NCI-H1930 (cell line): ENCODE measurements around the gene CCDC69.
"Not testable (repeated sequence)": the region's sequence is repeated elsewhere in the genome, so short reads cannot be mapped to it uniquely, and the experiment has no call there.

ENCODE experiments used
- DNase-seq, 2 experiments: peaks; one replicate each; lab custom pipeline; 2025; lab: John Stamatoyannopoulos, UW

Gene CCDC69

GRCh38 chr5:151192626-151193025, 31.3 kb downstream of the CCDC69 start:
- no peak for DNase-seq

- DNase-seq, result no peak
Measured at GRCh38 chr5:151191661-151192060, 32.2 kb downstream of the CCDC69 start.

DNA sequence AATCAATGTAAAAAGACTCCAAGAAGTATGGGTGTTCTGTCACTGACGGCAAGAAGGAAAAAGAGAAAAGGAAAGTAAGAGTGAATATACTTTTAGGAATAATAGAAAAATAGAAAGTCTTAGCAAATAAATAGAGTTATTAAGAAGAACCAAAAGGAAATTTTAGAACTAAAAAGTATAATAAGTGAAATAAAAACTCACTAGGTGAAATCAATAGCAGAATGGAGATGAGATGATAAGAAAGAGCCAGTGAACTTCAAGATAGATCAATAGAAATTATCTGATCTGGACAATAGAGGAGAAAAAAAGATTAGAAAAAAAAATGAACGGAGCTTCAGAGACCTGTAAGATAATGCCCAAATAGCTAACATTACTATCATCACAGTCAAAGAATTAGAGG, 34.7 kb downstream of the CCDC69 start:
- no peak for DNase-seq

- DNase-seq, result no peak
Measured at GRCh38 chr5:151186538-151186937, 37.4 kb downstream of the CCDC69 start.

DNA sequence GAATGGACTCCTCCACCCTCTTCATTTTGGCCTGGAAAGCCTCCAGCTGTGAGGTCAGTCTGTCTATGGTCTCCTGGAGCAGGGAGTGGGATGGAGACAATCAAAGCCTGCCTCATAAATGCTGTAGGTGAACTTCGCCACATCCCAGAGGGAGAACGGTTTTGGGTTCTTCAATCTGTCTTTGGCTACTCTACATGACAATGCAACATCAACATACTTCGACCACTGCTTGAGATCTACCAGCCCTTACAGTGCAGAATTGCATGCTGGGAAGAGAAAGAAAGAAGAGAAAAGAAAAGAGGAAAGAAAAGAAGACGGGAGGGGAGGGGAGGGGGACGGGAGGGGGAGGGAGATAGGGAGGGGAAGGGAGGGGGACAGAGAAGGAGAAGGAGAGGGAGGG, 37.8 kb downstream of the CCDC69 start:
- no peak for DNase-seq

GRCh38 chr5:151184316-151185042, 39.4 kb downstream of the CCDC69 start:
- DNase-seq, result no peak

DNA sequence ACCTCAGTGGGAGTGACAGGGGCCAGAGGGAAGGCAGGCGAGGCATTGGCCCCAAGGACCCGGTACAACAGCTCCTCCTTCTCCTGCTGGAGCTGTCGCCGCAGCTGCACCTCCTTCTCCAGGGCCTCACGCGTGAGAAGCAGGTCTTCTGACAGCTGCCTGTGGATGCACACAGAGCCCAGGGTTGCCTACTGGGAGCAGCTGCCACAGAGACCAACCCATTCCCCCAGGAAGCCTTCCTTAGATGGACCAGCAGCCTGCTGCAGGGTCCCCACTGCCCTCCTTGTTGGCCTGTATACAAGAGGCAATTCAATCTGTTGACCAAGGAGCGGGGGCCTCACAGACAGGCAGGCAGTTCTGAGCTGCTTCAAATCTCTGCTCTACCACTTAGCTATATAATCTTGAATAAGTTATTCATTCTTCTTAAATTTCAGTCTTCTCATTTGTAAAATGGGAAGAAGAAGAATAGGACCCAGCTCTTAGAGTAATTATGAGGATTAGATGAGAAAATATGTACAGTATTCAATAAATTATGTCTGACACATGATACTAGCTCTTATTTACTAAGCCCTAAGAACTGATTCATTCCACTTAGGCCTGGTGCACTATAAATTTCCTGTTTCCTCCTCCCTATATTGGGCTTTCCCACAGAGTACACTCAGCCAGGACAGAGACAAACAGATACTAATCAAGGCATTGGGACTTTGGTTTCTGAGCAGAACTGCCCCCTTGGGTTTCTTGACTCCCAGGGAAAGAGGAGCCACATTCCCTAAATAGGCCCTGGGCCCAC, 40.2 kb downstream of the CCDC69 start:
- no peak for DNase-seq

GRCh38 chr5:151182976-151183375, 40.9 kb downstream of the CCDC69 start:
- DNase-seq, result no peak

GRCh38 chr5:151182524-151182900, 41.4 kb downstream of the CCDC69 start:
- DNase-seq, result no peak

- DNase-seq, result no peak
Measured at GRCh38 chr5:151181818-151182523, 41.9 kb downstream of the CCDC69 start.

- DNase-seq, result no peak
Measured at GRCh38 chr5:151180291-151180690, 43.6 kb downstream of the CCDC69 start.

- DNase-seq, result no peak
Measured at GRCh38 chr5:151179489-151179840, 44.4 kb downstream of the CCDC69 start.

DNA sequence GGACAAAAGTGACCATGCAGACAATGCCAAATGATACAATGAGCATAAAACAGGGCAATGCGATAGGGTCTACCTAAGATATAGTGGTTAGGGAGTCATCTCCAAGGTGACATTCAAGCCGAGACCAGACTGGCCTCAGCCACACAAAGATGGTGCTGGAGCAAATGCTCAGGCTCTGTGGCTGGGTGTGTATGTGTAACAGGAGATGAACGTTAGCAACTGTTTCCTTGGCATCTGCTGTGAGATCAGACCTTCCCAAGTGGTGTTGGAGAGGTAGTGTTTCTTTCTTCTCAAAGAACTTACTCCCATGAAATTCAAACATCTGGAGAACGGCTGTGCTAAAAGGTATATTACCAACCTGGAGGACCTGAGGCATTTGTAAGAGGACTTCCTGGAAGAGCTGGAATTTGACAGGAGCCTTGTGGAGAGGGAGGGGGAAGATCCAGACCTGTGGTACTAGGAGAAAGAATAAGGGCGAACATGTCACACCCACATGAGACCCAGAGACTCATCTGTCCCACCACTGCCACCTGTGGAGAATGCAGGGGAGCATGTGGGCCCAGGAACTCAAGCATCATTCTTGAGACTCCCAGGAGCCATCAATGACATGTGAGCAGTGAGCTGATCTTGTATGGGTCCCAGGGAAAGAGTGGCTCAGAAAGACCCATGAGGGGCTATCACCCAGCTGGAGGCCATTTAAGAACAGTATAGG, 45.0 kb downstream of the CCDC69 start:
- no peak for DNase-seq

GRCh38 chr5:151178372-151178771, 45.5 kb downstream of the CCDC69 start:
- DNase-seq, result no peak

- not testable (repeated sequence) for DNase-seq
Measured at GRCh38 chr5:151176268-151176667, 47.6 kb downstream of the CCDC69 start.

GRCh38 chr5:151174612-151175101, 49.2 kb downstream of the CCDC69 start:
- no peak for DNase-seq

GRCh38 chr5:151173711-151174611, 49.9 kb downstream of the CCDC69 start:
- DNase-seq, result no peak

- no peak for DNase-seq
Measured at GRCh38 chr5:151171529-151171928, 52.4 kb downstream of the CCDC69 start.

- DNase-seq, result no peak
Measured at GRCh38 chr5:151168602-151169344, 55.1 kb downstream of the CCDC69 start.

GRCh38 chr5:151167022-151167421, 56.9 kb downstream of the CCDC69 start:
- no peak for DNase-seq
